GM10266 (cell line): ENCODE measurements around the gene CERKL.

Experiments
- DNase-seq: peaks from one replicate; pipeline ENCODE4 v3.0.0; 2012; ENCODE audit errors: extremely low spot score
- CTCF ChIP-seq: IDR thresholded peaks from 2 replicates; pipeline ENCODE4 v1.5.1; 2012; ENCODE audit warnings: mild to moderate bottlenecking, low read depth; ENCODE audit not compliant: control insufficient read depth, insufficient read depth; ENCODE audit errors: missing control alignments

The CERKL gene

GRCh38 chr2:181578829-181579228 is 78.1 kb downstream of the CERKL start:
- DNase-seq, result no peak
- no peak for TF ChIP-seq CTCF

- no peak for DNase-seq
- no peak for TF ChIP-seq CTCF
Measured at GRCh38 chr2:181576431-181576830, 80.5 kb downstream of the CERKL start.

GRCh38 chr2:181575650-181576025 is 81.3 kb downstream of the CERKL start:
- no peak for TF ChIP-seq CTCF
- DNase-seq, result no peak

GRCh38 chr2:181575024-181575649 is 81.8 kb downstream of the CERKL start:
- DNase-seq, result no peak
- no peak for TF ChIP-seq CTCF

- no peak for DNase-seq
- no peak for TF ChIP-seq CTCF
Measured at GRCh38 chr2:181574321-181574720, 82.6 kb downstream of the CERKL start.

- no peak for DNase-seq
- TF ChIP-seq CTCF, result peak; percentile 53
Measured at GRCh38 chr2:181573140-181573736, 83.7 kb downstream of the CERKL start.

- TF ChIP-seq CTCF, result peak; percentile 18
- DNase-seq, result no peak
Measured at GRCh38 chr2:181570833-181571661, 85.9 kb downstream of the CERKL start.
